ENCODE data around the gene SEM1.

GRCh38 chr7:96679886-96680285 is 29.8 kb downstream of the SEM1 start:
- no peak for TF ChIP-seq CTCF (optimal IDR thresholded peaks at IDR 0.05 in 1 of 3, IDR thresholded peaks at IDR 0.05 in 1 of 3, conservative IDR thresholded peaks at IDR 0.05 in 1 of 3; ENCODE audit: extremely low read depth in 1 of 3, insufficient read depth in 2 of 3, low read length in 3 of 3)
- no peak for TF ChIP-seq EZH2 (IDR thresholded peaks at IDR 0.05; ENCODE audit: low read length)

Measured in keratinocyte (primary cell).